Stimulated activated CD4-positive, alpha-beta T cell treated with anti-CD3 and anti-CD28 coated beads, Interleukin-15, amount 100 ng/mL, for 48 hours (primary cell): ENCODE measurements around the gene DEXI.
A peak's percentile ranks its signal among the peaks of the same experiment; 100 is the strongest.
"Not testable (repeated sequence)": the region's sequence is repeated elsewhere in the genome, so short reads cannot be mapped to it uniquely, and the experiment has no call there.

Experiments
- DNase-seq, 2 donors: peaks; one replicate each; pipeline ENCODE4 v3.0.0-alpha.2; 2020; ENCODE audit warnings: low read depth in 2 of 2

Gene DEXI

DNA sequence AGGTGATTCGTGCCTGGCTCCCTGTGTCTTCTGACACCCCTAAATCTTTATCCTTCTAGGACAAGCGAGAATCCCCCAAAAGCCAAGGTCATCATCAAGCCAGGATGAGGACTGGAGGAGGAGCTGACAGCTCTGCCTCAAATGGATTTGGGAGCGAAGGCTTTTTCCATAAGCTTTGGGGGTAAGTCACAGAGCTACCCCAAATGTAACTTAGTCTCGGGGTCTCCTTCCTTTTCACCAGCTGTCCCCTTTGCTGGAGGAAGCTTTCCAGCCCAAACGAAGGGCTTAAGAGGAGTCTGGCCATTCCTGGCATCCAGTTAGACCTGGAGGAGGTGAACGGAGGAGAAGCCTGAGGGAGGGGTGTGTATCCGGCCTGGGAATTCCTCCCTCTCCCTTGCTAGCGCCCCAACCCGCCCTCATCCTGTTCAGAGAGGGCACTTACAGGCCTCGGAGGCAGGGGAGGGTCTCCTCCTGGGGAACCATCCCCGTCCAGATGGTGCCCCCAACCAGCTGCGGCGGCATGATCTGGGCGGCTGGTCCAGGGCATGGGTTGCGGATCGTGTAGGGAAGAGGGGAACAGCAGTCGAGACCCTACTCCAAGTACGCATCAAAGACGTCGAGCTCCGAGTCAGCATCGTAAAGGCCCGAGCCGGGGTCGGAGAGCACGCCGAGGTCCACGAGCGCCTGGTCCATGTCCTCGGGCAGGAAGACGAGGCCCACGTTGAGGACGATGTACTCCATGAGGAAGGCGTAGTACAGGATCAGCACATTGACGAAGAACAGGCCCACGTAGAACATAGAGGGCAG, 938 bp downstream of the DEXI start:
- DNase-seq, result no peak

DNA sequence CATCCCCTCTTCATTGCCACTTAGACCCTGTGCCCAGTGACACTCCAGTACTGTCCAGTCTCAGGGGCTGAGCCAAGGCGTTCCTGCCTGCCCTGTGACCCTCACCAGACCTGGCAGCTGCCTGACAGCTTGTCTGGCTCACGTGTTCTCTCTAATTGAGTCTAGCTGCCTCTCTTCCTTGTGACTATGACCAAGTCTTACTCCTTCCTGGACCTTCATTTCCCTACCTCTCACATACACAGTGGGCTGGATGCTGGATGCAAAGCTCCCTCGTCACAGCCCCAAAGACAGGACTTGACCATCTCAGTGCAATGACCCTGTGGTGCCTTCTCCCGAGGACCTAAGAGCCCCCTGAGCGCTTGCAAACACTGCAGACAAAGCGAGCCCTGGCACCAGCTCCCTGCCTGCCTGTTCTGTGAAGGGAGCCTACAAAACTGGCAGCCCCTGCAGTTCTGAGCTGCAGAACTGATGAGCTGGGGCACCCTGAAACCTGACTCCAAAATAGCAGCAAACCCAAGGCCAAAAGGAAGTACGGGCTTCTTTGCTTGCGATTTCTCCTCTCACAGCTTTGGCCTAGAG, 1.7 kb downstream of the DEXI start:
- DNase-seq, result no peak

DNA sequence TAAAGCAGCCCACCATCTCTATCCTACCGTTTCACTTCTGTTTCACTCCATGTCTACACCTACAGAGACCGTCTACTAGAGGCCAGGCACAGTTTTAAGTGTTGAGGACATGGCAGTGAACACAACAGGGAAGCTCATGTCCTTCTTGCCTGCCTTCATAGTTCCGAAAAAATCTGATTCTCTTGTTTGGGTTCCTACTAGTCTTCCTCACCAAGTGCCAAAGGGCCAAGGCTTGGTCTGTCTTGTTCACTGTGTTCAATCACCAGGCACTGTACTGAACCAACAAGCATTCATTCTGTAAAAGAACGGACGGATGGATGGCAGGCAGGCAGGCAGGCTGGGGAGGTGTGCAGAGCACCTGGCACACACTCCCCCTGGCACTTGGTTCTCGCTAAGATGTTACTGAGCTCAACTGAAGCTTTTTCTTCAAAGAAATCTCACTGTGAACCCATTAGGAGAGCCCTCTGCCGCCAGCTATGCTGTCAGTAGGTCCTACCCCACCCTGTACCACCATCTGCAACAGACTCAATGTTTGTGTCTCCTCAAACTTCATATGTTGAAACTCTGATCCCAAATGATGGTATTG, 2.5 kb downstream of the DEXI start:
- DNase-seq, result no peak

DNA sequence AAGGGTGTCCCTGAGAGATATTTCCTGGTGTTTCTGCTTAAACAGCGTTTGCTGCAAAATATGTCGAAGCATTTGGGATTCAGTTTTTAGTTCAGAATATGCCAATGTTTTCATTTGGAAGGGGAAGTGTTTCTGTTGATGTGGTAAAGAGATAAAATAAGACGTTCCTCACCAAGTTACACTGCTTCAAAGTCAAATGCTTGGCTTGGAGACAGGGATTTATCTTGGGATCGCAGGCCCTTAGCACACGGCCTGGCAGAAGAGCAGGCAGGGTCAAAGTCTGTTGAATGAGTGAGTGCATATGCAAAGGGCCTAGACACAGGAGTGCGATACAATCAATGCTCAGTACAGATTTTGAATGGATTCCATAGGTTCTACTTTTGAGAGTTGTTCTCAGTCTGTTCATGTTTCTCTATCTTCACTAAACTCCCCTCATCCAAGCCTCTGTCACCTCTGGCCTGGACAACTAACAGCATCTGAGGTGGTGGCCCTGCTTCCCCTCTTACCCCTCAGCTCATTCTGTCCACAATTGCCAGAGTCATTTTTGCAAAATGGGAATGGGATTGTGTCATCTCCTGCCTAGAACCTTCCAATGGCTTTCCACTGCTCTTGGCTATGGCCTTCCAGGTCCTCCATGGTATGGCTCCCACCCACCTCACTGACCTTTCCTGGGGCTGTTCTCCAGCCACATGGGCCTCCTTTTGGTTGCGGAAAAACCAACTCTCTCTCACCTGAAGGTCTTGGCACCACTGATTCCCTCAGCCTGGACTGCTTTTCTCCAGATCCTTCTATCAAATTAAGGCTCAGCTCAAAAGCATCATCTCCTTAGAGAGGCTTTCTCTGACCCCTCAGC, 3.2 kb downstream of the DEXI start:
- DNase-seq, result no peak

DNA sequence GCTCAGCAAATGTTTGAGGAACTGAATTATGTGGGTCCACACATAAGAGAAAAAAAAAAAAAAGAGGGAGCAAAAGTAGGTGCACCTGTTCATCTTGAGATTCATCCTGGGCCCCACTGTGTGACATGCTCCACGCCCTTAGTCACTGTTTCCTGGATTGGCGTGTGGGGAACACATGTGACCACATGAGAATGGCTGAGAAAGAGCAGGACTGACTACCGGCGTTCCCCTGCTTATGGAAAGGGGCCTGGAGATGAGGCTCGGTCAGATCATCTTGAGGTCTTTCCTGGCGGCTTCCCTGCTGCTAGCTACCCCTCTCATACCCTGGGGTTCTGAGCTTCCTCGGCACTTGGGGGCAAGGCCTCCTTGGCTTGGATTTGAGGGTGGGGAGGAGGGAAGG, 3.9 kb downstream of the DEXI start:
- peak in 1 of 2 donors; percentile 41 for DNase-seq

DNA sequence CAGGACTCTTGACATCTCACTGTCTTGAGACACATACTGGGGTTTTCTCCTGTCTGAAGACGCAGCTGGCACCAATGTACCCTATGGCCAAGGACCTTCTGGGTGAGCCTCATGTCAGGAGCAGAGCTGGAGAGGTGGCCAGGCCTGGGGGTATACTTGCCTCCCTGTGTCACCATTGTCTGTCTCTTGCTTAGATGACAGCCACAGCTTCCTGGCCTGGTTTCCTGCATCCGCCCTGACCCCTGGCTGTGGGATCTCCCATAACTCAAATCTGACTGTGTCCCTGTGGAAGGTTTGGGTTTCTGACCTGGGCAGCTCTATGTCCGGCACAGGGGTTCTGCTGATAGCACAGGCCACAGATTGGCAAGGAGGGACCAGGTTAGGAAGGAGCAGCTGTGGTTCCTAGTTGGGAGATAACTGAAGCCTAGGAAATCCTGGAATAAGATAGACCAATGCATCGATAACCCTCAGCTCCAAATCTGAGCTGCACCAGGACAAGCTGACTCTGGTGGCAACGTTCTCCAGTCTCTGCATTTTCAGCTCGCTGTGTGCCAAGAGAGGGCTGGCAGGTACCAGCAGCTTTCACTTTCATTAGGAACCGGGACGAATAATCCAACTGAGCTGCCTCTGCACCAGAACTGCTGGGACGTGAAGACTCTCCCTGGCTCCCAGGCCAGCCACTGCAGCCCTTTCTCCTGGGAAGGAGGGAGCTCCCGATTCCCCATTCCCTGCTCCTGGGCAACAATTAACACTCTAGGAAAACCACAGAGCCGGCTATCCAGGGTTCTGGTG, 5.0 kb downstream of the DEXI start:
- DNase-seq, result no peak

DNA sequence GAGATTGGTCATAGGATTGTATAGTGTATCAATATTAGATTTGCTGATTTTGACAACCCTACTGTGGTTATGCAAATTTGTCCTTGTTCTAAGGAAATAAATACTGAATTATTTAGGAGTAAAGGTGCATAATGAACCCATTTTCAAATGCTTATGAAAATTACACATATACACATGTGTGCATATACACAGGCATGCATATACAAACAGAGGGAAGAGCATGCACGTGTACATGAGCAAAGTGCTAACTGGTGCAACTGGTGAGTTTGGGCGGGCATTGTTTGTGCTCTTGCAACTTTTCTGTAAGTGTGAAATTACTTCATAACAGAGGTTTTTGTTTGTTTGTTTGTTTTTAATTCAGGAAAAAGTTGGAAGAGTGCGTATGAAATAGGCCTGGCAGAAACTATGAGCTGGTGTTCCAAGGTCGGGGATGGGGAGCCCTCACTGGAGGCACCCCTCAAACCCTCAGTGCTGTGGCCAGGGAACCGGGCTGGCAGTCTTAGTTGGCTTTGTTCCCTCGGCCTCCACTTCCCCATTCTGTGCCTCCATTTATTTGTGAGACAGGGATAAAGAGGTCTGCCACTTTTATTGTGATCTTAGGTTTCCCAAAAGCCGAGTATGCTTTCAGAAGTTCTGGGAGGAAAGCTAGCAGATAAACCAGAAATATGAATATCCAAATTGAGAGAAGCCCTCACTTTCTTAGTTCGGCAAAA, 5.8 kb downstream of the DEXI start:
- no peak for DNase-seq

DNA sequence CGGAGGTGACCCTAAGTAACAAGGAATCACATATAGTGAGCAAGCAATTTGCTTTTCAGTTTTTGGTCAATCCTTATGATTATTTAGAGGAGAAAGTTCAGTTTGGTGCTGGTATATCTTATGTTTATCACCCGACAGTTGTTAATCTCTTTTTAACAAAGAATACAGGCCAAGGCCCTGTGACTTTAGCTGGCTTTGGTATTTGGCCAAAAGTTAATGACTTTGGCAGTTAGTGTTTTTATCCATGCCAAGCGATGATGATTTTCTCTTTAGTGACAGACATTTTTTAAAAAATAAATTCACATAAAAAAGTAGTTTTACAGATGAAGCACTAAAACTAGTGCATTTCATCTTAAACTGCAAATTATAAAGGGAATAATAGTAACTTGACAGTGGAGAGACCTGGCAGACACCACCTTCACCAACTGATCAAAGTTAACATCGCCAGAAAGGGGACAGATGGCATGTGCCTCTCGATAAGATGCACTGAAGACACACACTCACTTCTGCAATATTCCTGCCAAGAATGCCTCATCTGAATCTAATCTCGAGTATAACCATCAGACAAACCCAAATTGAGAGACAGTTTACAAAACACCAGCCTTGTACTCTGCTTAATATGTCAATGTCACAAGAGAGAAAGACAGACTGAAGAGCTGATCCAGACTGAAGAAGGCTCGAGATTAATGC, 6.9 kb downstream of the DEXI start:
- no peak for DNase-seq

DNA sequence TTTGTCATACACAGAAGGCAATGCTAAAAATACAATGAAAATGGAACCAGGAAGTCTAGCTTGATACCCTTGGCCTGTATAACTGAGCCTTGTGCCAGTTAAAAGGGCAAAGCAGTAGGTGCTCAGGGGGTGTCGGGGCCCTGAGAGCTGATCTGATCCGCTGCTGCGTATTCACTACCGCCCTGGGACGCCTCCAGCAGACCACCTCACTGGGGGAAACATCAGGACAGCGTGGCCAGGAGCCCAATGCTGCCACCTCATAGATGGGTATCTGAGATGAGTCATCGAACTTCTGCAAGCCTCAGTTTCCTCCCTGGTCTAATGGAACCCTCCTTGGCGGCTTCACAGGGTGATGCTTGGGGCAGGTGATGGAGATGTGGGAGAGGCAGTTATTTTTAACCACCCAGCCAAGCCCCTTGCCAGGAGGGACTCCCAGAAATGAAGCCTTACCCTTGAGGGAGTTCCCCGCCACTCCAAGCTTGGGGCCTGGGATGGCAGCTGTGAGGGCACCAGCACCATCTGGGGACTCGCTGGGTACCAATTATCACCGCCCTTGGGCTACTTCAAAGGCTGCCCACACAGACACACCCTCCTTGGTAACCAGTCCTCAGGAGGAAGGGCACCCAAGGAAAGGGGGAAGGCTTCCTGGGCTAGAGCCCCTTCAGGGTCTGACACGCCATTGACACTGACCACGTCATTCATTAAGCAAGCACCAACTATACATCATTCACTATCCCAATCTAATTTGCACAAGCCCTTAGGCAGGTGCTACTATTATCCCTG, 7.8 kb downstream of the DEXI start:
- no peak for DNase-seq

DNA sequence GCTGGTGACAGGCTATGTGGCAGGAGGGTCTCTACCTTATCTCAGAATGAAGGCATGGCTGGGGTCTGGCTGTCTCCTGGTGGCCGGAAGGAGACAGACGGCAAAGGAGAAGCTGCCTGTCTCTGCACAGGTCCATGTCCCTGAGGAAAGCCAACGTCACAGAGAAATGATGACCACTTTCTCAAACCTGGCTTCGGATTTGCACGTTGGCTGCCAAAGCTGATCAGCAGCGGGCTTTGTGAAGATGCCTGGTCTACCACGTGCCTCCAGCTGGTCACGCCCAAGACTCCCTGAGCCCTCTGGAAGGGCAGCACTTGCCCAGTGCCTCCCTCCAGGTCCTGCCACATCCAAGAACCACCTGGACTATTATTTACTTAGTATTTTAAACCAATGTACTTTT, 8.4 kb downstream of the DEXI start:
- DNase-seq, result no peak

DNA sequence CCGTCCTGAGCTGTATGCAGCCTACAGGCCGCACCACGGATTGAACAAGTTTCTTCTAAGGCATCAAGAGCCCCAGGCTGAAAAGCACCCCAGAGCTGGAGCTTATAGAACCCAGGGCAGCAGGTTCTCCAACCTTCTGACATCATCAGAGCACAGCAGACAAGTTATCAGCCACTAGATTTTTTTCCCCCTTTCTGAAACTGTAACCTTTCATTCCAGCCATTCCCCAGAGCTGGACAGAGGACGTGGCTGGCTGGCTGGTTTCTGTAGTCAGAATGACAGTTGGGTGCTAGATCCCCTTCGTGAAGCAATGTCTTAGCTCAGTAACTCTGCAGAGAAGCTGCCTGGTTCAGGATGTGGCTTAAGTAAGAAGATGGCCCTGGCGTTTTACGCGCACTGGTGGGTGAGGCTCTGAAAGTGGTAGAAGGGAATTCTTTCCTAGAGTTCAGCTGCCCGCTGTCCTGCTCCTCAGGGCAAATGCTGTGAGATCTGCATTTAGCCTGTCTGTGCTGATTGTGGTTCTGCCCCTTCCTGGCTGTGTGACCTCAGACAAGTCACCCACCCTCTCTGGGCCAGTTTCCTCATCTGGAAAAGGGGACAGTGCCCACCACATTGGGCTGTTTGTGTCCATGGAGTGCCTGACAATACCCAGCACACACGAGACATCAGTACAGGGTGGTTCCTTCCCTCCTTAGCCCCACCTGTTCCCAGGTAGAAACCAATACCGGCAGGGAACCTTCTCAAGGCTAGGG, 9.1 kb downstream of the DEXI start:
- DNase-seq, result no peak

DNA sequence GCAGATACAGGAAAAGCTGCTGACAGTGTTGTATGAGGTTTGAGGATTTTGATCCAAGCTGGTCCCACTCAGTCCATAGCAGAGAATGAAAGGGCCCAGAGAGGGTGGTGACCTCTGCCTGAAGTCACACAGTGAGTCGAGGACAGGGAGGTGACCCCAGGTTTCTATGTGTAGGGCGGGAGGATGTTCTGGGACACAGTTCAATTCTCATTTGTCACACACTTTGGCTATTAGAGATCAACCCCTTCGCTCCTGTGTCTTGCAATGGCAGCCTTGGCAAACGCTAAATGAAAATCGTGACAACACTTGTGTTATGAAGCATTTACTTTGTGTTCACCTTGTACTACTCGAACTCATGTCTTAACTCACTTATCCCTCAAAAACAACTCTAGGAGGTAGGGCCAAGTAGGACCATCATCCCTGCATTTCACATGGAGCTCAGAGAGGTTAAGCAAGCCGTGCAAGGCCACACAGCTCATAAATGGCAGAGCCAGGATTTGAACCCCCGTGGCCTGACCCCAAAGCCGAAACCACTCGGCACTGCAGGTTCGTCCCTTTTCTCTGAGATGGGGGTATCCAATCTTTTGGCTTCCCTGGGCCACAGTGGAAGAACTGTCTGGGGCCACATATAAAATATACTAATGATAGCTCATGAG, 10.2 kb downstream of the DEXI start:
- no peak for DNase-seq

DNA sequence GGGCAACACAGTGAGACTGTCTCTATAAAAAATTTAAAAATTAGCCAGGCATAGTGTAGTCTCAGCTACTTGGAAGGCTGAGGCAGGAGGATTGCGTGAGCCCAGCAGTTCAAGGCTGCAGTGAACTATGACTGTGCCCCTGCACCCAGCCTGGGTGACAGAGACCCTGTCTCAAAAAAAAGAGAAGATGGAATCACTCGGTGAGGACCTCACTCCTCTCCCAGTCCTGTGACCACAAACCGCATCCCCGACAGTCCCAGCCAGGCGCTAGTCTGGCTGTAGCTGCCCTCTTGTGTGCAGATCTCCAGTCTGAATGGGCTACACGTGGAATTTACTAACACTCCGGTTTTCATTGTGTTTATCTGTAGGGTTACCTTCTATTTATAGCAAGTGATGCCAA, 11.1 kb downstream of the DEXI start:
- DNase-seq, result no peak

DNA sequence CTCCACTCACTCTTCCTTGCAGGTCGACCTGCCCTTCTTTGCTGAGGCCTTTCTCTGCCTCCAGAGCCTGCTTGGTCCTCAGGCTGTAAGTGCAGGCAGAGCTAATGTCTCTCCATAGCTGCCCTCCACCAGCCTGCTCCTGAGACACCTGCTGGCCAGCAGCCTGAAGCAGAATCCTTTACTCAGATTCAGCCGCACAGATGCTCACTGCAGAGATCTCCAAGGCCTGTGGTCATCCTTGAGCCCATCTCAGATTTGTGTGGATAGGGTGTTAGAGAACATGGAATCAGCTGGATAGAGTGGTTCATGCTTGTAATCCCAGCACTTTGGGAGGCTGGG, 11.5 kb downstream of the DEXI start:
- DNase-seq, result no peak

DNA sequence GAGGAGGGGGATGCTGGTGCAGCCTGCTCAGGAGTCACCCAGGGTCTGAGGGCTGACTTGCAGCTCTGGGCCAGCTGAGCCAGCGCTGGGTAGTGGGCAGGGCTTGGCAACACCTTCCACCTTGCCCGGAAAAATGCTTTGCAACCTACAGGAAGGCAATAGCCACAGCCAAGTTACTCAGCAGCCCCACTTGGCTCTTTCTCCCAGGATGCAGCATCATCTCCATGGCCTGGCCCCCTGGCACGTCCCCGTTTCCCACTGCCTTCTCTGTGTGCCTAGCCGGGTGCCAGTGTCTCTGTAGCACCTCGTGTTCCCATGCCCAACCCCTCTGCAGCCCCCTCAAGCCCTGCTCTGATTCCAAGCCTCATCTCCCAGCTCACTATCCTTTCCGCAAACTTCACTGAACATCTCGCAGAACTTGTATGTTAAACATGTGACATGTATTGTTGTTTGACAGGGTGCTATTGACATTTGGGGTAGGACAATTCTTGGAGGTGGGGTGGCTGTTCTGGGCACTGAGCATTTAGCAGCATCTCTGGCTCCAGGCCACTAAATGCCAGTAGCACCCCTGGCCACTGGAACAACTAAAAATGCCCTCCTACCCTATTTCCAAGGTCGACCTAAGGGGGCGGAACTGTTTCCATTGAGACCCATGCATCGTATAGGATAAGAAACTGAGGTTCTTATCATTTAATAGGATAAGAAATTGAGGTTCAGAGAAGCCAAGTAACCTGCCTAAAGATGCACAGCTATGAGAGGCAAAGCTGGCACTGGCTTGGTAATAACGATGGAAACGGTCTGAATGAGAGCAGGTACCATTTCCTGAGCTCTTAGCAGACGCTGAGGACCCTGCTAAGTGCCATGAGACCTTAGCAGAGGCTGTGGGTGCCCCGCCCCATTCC, 12.2 kb downstream of the DEXI start:
- no peak for DNase-seq

DNA sequence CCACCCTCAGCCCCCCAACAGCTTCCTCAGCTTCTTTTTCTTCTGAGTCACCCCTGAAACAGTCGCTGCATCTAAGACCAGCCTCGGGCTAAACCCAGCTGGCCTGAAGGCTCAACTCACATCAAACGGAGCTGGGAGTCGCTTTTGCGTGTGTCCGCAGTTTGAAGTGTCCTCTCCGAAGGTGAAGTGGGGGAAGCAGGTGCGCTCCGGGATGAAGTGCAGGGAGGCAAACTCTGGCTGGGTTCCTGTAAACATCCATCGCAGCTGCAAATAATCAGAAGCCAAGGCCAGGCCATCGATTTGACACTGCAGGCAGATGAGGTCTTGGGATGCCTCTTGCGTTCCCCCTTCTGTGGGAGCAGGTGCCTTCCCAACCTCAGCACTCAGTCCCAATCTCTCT, 13.2 kb downstream of the DEXI start:
- DNase-seq, result not testable (repeated sequence)

DNA sequence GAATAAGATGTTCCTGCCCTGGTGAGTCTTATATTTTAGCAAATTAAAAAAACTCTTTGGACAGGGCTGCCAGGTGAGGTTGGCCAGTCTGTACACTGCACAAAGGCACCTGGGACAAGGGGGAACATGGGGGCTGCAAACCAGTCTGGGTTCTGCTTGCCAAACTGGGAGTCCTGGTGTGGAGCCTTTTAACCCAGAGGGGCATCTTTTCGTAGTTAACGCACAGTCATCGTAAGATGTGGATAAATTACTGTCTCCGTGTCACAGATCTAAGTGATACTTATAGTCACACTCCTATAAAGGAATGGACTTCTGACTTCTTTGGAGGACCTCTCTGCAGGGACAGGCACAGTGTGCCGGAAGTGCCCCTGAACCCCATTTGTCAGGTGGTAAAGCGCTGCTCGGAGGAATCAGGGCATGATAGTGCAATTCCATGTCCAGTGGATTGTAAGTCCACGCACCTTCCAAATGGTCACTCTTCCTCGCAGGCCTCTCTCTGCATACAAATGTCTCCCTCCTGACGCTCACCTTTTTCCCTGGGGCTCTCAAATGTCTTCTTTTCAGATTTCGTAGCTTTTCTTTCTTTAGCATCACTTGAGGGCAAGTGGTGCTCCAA, 14.7 kb downstream of the DEXI start:
- no peak for DNase-seq
